BLaER1 (cell line): ENCODE data around the gene ARSG.
A peak's percentile ranks its signal among the peaks of the same experiment; 100 is the strongest.

Experiments used
- H3K27ac ChIP-seq: shearing (Covaris generic); formaldehyde crosslinking; 2 replicates; pipeline ENCODE4 v1.8.1; 2022
- H3K27me3 ChIP-seq: shearing (Covaris generic); formaldehyde crosslinking; 2 replicates; pipeline ENCODE4 v1.8.1; 2022
- H3K36me3 ChIP-seq: shearing (Covaris generic); formaldehyde crosslinking; 2 replicates; pipeline ENCODE4 v1.8.1; 2022
- H3K4me1 ChIP-seq: shearing (Covaris generic); formaldehyde crosslinking; 2 replicates; pipeline ENCODE4 v1.8.1; 2022
- H3K4me2 ChIP-seq: shearing (Covaris generic); formaldehyde crosslinking; 2 replicates; pipeline ENCODE4 v1.8.1; 2022
- H3K4me3 ChIP-seq: shearing (Covaris generic); formaldehyde crosslinking; 2 replicates; pipeline ENCODE4 v1.8.1; 2022
- H3K9ac ChIP-seq: shearing (Covaris generic); formaldehyde crosslinking; 2 replicates; pipeline ENCODE4 v1.8.1; 2022
- H3K9me3 ChIP-seq: shearing (Covaris generic); formaldehyde crosslinking; 2 replicates; pipeline ENCODE4 v1.8.1; 2022
- H4K20me1 ChIP-seq: shearing (Covaris generic); formaldehyde crosslinking; 2 replicates; pipeline ENCODE4 v1.8.1; 2022
- Cebpa-rat ChIP-seq: shearing (Covaris generic); IDR thresholded peaks from 2 replicates; pipeline ENCODE4 v1.8.1; 2022

The ARSG gene

DNA sequence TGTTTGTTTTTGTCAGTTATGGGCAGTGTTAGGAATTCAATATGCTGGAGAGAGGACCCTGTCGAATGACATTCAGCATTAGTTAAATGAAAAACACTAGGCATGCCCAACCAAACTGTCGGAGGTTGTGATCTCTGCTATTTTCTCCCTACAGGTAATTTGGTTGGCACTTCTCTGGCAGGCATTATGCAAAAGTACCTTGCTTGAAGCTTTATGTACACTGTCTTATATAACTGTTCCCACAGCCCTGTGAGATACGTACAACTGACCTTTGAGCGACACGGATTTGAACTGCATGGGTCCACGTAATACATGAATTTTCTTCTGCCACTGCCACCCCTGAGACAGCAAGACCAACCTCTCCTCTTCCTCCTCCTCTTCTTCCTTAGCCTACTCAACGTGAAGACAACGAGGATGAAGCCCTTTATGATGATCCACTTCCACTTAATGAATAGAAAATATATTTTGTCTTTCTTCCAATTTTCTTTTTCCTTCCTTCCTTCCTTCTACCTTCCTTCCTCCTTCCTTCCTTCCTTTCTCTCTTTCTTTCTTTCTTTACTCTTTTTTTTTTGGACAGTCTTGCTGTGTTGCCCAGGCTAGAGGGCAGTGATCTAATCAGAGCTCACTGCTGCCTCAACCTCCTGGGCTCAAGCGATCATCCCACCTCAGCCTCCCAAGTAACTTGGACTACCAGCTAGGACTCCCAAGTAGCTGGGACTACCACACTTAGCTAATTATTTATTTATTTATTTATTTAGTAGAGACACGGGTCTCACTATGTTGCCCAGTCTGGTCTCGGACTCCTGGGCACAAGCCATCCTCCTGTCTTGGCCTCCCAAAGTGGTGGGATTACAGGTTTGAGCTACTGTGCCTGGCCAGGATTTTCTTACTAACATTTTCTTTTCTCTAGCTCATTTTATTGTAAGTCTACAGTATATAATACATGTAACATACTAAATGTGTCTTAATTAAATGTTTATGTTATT lies 88.7 kb downstream of the ARSG start:
- Histone ChIP-seq H4K20me1 (no peaks in the 10 kb centered on the region), H3K27me3 (no peaks in the 10 kb centered on the region), H3K27ac (no peak overlapping the region), H3K4me2 (no peak overlapping the region), H3K9me3 (no peaks in the 10 kb centered on the region), H3K4me3 (no peak overlapping the region), H3K36me3 (no peaks in the 10 kb centered on the region), H3K4me1 (peaks cover 23% of the 10 kb centered on the region), H3K9ac (no peak overlapping the region)
- no peak for TF ChIP-seq Cebpa-rat

DNA sequence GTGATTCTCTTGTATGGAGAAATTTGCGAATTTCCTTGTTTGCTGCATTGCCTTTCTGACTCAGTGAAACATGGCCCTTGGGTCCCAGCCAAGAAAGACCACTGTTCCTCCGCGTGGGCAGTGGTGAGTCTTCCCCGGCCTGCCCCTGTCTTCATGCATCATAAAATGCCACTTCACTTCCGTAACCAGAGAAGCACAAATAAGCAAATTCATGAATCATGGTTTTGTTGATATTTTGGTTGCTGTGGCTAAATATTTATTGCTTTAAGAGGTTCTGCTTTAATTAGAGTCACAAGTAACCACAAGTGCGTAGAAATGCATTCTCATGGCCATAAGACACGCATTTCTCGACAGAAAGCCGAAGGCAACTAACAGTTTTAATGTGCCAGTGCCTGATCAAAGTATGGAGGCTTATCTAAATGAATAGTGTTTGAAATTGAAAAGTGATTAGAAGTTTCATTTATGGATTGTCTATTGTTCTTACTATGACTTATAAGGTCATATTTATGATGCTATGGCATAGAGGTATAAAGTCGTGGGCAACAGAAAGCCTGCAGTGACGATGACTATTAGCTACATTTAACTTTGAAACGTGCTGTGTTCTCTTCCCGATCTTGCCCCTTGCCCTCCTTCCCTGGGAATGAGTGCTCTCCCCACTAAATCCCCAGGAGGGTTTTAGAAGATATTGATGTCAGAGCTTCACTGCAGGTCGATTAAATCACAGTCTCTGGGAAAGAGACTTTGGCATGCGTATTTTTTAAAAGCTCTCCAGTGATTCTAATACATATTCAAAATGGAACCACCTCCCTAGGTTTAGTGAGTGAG lies 90.0 kb downstream of the ARSG start:
- Histone ChIP-seq H3K27ac (no peak overlapping the region), H3K27me3 (no peaks in the 10 kb centered on the region), H3K4me3 (no peak overlapping the region), H3K4me2 (no peak overlapping the region), H3K9ac (no peak overlapping the region), H4K20me1 (no peaks in the 10 kb centered on the region), H3K9me3 (no peaks in the 10 kb centered on the region), H3K4me1 (peaks cover 22% of the 10 kb centered on the region), H3K36me3 (no peaks in the 10 kb centered on the region)
- no peak for TF ChIP-seq Cebpa-rat

DNA sequence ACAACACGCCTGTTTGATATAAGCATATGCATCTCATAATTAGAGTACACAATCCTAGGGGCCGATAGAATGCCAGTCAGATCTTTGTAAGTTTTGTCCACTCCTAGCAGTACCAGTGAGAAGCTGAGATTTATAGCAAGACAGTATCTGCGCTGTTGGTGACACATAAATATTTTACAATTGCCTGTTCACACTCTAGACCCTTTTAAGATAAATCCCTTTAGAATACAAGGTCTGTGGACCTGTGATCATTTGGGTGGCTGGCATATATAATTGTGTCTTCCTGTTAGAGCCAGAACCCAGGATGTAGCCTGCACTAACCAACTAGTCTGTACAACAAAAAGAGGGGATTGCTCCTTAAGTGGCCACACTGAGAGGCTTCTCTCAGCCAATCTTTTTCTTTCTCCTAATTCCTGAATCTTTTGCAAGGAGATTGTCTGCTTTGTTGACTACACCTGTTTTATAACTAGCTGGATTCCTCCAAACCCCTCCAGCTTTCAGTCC lies 91.3 kb downstream of the ARSG start:
- H3K36me3 ChIP-seq = no peaks in the 10 kb centered on the region
- TF ChIP-seq Cebpa-rat = no peak
- no peaks in the 10 kb centered on the region for H4K20me1 ChIP-seq
- H3K9ac ChIP-seq = no peak overlapping the region
- H3K4me1 ChIP-seq = peaks cover 29% of the 10 kb centered on the region
- H3K4me2 ChIP-seq = no peak overlapping the region
- no peak overlapping the region for H3K4me3 ChIP-seq
- no peak overlapping the region for H3K27ac ChIP-seq
- H3K27me3 ChIP-seq = no peaks in the 10 kb centered on the region
- no peaks in the 10 kb centered on the region for H3K9me3 ChIP-seq

DNA sequence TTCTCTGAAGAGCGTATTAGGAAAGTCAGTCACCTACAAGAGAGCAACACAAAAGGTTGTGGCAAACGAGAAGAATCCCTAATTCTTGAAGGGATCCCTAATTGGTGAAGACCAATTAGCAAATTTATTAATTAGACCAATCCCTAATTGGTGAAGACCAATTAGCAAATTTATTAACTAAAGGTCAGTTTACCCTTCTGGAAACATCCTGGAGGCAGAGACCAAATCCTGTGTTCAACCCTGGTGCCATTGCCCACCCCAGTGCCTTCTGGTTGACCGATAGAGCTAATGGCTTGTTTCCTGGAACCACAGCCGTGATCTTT lies 91.8 kb downstream of the ARSG start:
- Histone ChIP-seq H4K20me1 (no peaks in the 10 kb centered on the region), H3K9ac (no peak overlapping the region), H3K9me3 (no peaks in the 10 kb centered on the region), H3K36me3 (no peaks in the 10 kb centered on the region), H3K27me3 (no peaks in the 10 kb centered on the region), H3K27ac (no peak overlapping the region), H3K4me2 (peak overlapping the region; percentile 75), H3K4me1 (peaks cover 32% of the 10 kb centered on the region), H3K4me3 (no peak overlapping the region)
- no peak for TF ChIP-seq Cebpa-rat

- peak overlapping the region; percentile 75 for H3K4me2 ChIP-seq
- H3K4me3 ChIP-seq = no peak overlapping the region
- no peaks in the 10 kb centered on the region for H3K27me3 ChIP-seq
- H4K20me1 ChIP-seq = no peaks in the 10 kb centered on the region
- no peak overlapping the region for H3K9ac ChIP-seq
- peaks cover 33% of the 10 kb centered on the region for H3K4me1 ChIP-seq
- H3K9me3 ChIP-seq = no peaks in the 10 kb centered on the region
- TF ChIP-seq Cebpa-rat = no peak
- no peaks in the 10 kb centered on the region for H3K36me3 ChIP-seq
- H3K27ac ChIP-seq = peak overlapping the region; percentile 29; the same call in 1 of the 2 replicates
Observed at GRCh38 chr17:68383443-68384321, 92.4 kb downstream of the ARSG start.

GRCh38 chr17:68384471-68384870 lies 93.2 kb downstream of the ARSG start:
- Histone ChIP-seq H3K4me3 (no peak overlapping the region), H3K36me3 (no peaks in the 10 kb centered on the region), H3K9me3 (no peaks in the 10 kb centered on the region), H3K27me3 (no peaks in the 10 kb centered on the region), H3K4me1 (peaks cover 39% of the 10 kb centered on the region), H3K4me2 (peak overlapping the region; percentile 75), H4K20me1 (no peaks in the 10 kb centered on the region), H3K9ac (no peak overlapping the region), H3K27ac (0 out of 2 replicates have a peak overlapping the region, but pooled peaks have one; percentile 29)
- no peak for TF ChIP-seq Cebpa-rat

DNA sequence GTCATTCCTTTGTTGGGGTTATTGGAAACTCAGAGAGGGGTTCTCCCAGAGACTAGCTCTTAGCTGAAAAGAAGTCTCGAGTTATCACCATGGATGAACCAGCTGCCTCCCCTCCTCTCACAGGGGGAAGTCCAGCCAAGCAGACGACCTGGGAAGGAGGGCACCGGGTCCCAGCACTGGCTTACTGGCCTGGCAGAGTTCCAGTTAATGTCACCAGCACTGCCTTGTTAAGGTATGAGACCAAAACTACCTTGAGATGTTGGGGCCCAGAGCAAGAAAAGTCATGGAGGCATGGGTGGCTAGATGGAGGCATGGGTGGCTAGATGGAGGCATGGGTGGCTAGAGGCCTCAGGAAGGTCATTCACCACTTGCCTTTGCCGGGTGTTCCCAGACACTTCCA lies 93.6 kb downstream of the ARSG start:
- peaks cover 39% of the 10 kb centered on the region for H3K4me1 ChIP-seq
- no peak for TF ChIP-seq Cebpa-rat
- no peak overlapping the region for H3K9ac ChIP-seq

GRCh38 chr17:68385490-68386215 lies 94.4 kb downstream of the ARSG start:
- Histone ChIP-seq H3K4me1 (peaks cover 39% of the 10 kb centered on the region), H3K27me3 (no peaks in the 10 kb centered on the region), H3K9ac (no peak overlapping the region), H4K20me1 (no peaks in the 10 kb centered on the region), H3K4me2 (no peak overlapping the region), H3K27ac (no peak overlapping the region), H3K36me3 (no peaks in the 10 kb centered on the region), H3K4me3 (no peak overlapping the region), H3K9me3 (no peaks in the 10 kb centered on the region)
- no peak for TF ChIP-seq Cebpa-rat

More for the DNA sequence above, 93.6 kb downstream of the ARSG start:
- Histone ChIP-seq H3K9me3 (no peaks in the 10 kb centered on the region), H4K20me1 (no peaks in the 10 kb centered on the region), H3K27me3 (no peaks in the 10 kb centered on the region), H3K36me3 (no peaks in the 10 kb centered on the region), H3K27ac (no peak overlapping the region), H3K4me3 (no peak overlapping the region), H3K4me2 (no peak overlapping the region)
